H1 (cell line): ENCODE data around the gene CENATAC. TPM values are rescaled to one million over a fixed set of nuclear protein-coding genes. Genes with fewer than 3 reads are reported as not detected.

Source experiments
- EGR1 ChIP-seq: IDR thresholded peaks from 2 replicates; pipeline ENCODE4 v1.6.1; 2011; ENCODE audit warnings: low read depth, low read length, borderline replicate concordance
- POLR2AphosphoS5 ChIP-seq: IDR thresholded peaks from 2 replicates; pipeline ENCODE4 v1.6.1; 2011; ENCODE audit warnings: low read depth, low read length
- SIN3A ChIP-seq, 2 experiments: IDR thresholded peaks in 1 of 2; conservative IDR thresholded peaks in 1 of 2; 2 replicates each; pipeline ENCODE4 v1.6.1; 2011 to 2012; ENCODE audit warnings: low read length in 2 of 2, improper control_type of control experiment in 1 of 2, low read depth in 1 of 2, mild to moderate bottlenecking in 1 of 2
- SP4 ChIP-seq: IDR thresholded peaks from 2 replicates; pipeline ENCODE4 v1.6.1; 2012; ENCODE audit warnings: low read length, inconsistent platforms
- YY1 ChIP-seq: IDR thresholded peaks from 2 replicates; pipeline ENCODE4 v1.6.1; 2011; ENCODE audit warnings: low read depth, mild to moderate bottlenecking, low read length
- polyA plus RNA-seq, 7 experiments: library from polyadenylated mRNA; depleted of rRNA in 3 of 7; stranded (reverse) in 5 of 7; unstranded in 2 of 7; fragments of >200 nt in 5 of 7; fragments of 200-250 nt in 2 of 7; gene quantifications; 1 replicate in 5 of 7; 2 replicates in 1 of 7; 4 replicates in 1 of 7; pipeline versions ENCODE4 v1.2.1 to v1.2.3, GENCODE V29; 2011 to 2013; ENCODE audit warnings: missing spikeins in 2 of 7, mixed read lengths in 2 of 7
- total RNA-seq: library from RNA; stranded (reverse); fragmentation: NEBNext Ultra II Directional; extraction: Animal tissue kit (Norgen Biotek cat#: 25700); gene quantifications from 2 replicates; pipeline ENCODE4 v1.2.1, GENCODE V29; 2021
- TF ChIP-seq, protein P1 (sequence below): fragments of 300-600 bp; sonication (generic); IDR thresholded peaks from 2 replicates; pipeline ENCODE4 v1.7.1; 2012; ENCODE audit warnings: low read length, moderate library complexity, mild to moderate bottlenecking, inconsistent platforms; ENCODE audit not compliant: insufficient replicate concordance

Gene CENATAC
- total and polyA plus RNA-seq, 2 of the 8 experiments (the other 6 are each of a cell fraction or from before 2014, with no cell fraction given): 22.7 to 36.4 TPM

DNA sequence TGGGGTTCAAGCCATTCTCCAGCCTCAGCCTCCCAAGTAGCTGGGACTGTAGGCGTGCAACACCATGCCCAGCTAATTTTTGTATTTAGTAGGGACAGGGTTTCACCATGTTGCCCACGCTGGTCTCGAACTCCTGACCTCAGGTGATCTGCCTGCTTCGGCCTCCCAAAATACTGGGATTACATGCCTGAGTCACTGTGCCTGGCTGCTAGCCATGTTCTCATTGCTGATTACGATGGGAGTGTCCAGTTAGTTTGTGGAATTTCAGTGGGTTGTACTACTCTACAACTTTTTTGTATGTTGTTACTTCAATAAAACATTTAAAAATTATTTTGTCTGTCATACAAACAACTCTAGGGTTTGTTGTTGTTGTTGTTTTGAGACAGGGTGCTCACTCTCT is 64.8 kb downstream of the CENATAC start (continued):
- TF ChIP-seq, protein P1, sequence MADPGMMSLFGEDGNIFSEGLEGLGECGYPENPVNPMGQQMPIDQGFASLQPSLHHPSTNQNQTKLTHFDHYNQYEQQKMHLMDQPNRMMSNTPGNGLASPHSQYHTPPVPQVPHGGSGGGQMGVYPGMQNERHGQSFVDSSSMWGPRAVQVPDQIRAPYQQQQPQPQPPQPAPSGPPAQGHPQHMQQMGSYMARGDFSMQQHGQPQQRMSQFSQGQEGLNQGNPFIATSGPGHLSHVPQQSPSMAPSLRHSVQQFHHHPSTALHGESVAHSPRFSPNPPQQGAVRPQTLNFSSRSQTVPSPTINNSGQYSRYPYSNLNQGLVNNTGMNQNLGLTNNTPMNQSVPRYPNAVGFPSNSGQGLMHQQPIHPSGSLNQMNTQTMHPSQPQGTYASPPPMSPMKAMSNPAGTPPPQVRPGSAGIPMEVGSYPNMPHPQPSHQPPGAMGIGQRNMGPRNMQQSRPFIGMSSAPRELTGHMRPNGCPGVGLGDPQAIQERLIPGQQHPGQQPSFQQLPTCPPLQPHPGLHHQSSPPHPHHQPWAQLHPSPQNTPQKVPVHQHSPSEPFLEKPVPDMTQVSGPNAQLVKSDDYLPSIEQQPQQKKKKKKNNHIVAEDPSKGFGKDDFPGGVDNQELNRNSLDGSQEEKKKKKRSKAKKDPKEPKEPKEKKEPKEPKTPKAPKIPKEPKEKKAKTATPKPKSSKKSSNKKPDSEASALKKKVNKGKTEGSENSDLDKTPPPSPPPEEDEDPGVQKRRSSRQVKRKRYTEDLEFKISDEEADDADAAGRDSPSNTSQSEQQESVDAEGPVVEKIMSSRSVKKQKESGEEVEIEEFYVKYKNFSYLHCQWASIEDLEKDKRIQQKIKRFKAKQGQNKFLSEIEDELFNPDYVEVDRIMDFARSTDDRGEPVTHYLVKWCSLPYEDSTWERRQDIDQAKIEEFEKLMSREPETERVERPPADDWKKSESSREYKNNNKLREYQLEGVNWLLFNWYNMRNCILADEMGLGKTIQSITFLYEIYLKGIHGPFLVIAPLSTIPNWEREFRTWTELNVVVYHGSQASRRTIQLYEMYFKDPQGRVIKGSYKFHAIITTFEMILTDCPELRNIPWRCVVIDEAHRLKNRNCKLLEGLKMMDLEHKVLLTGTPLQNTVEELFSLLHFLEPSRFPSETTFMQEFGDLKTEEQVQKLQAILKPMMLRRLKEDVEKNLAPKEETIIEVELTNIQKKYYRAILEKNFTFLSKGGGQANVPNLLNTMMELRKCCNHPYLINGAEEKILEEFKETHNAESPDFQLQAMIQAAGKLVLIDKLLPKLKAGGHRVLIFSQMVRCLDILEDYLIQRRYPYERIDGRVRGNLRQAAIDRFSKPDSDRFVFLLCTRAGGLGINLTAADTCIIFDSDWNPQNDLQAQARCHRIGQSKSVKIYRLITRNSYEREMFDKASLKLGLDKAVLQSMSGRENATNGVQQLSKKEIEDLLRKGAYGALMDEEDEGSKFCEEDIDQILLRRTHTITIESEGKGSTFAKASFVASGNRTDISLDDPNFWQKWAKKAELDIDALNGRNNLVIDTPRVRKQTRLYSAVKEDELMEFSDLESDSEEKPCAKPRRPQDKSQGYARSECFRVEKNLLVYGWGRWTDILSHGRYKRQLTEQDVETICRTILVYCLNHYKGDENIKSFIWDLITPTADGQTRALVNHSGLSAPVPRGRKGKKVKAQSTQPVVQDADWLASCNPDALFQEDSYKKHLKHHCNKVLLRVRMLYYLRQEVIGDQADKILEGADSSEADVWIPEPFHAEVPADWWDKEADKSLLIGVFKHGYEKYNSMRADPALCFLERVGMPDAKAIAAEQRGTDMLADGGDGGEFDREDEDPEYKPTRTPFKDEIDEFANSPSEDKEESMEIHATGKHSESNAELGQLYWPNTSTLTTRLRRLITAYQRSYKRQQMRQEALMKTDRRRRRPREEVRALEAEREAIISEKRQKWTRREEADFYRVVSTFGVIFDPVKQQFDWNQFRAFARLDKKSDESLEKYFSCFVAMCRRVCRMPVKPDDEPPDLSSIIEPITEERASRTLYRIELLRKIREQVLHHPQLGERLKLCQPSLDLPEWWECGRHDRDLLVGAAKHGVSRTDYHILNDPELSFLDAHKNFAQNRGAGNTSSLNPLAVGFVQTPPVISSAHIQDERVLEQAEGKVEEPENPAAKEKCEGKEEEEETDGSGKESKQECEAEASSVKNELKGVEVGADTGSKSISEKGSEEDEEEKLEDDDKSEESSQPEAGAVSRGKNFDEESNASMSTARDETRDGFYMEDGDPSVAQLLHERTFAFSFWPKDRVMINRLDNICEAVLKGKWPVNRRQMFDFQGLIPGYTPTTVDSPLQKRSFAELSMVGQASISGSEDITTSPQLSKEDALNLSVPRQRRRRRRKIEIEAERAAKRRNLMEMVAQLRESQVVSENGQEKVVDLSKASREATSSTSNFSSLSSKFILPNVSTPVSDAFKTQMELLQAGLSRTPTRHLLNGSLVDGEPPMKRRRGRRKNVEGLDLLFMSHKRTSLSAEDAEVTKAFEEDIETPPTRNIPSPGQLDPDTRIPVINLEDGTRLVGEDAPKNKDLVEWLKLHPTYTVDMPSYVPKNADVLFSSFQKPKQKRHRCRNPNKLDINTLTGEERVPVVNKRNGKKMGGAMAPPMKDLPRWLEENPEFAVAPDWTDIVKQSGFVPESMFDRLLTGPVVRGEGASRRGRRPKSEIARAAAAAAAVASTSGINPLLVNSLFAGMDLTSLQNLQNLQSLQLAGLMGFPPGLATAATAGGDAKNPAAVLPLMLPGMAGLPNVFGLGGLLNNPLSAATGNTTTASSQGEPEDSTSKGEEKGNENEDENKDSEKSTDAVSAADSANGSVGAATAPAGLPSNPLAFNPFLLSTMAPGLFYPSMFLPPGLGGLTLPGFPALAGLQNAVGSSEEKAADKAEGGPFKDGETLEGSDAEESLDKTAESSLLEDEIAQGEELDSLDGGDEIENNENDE: no peak
- TF ChIP-seq YY1 (no peak), SIN3A (conservative IDR thresholded peaks at IDR 0.05 in 1 of 2, IDR thresholded peaks at IDR 0.05 in 1 of 2; ENCODE audit: low read depth in 1 of 2, low read length in 2 of 2) (no peak), POLR2AphosphoS5 (no peak), SP4 (no peak), EGR1 (no peak)
